ENCODE measurements around the gene DTL. TPM values are rescaled to one million over a fixed set of nuclear protein-coding genes. Genes with fewer than 3 reads are reported as not detected.

The DTL gene
- total RNA-seq, 6 experiments from 2014 or later: 13.3 to 21.7 (median 18.2) TPM

GRCh38 chr1:212004895-212005608 lies 30.5 kb upstream of the DTL start:
- Mint-ChIP-seq H3K9me3 (no peaks in the 10 kb centered on the region), H3K4me3 (no peak overlapping the region), H3K36me3 (ENCODE audit: low read depth) (peaks cover 19% of the 10 kb centered on the region), H3K4me1 (ENCODE audit: low read depth) (peaks cover 10% of the 10 kb centered on the region), H3K27ac (no peak overlapping the region), H3K27me3 (ENCODE audit: insufficient read depth) (no peaks in the 10 kb centered on the region)
- no peak for DNase-seq
- TF ChIP-seq CTCF (IDR thresholded peaks at IDR 0.05): no peak

- H3K4me3 Mint-ChIP-seq: no peak overlapping the region
- no peaks in the 10 kb centered on the region for H3K9me3 Mint-ChIP-seq
- H3K4me1 Mint-ChIP-seq (ENCODE audit: low read depth): peaks cover 10% of the 10 kb centered on the region
- H3K27ac Mint-ChIP-seq: no peak overlapping the region
- no peak for TF ChIP-seq CTCF (IDR thresholded peaks at IDR 0.05)
- H3K27me3 Mint-ChIP-seq (ENCODE audit: insufficient read depth): no peaks in the 10 kb centered on the region
- no peak for DNase-seq
- peaks cover 11% of the 10 kb centered on the region for H3K36me3 Mint-ChIP-seq (ENCODE audit: low read depth)
Measured at GRCh38 chr1:212007178-212007577, 28.4 kb upstream of the DTL start.

- H3K4me1 Mint-ChIP-seq (ENCODE audit: low read depth): peaks cover 10% of the 10 kb centered on the region
- no peaks in the 10 kb centered on the region for H3K9me3 Mint-ChIP-seq
- peaks cover 4% of the 10 kb centered on the region; the same call in 1 of the 2 replicates for H3K36me3 Mint-ChIP-seq (ENCODE audit: low read depth)
- no peak for TF ChIP-seq CTCF (IDR thresholded peaks at IDR 0.05)
- no peak overlapping the region for H3K27ac Mint-ChIP-seq
- no peaks in the 10 kb centered on the region for H3K27me3 Mint-ChIP-seq (ENCODE audit: insufficient read depth)
- H3K4me3 Mint-ChIP-seq: no peak overlapping the region
- no peak for DNase-seq
Measured at GRCh38 chr1:212007886-212008285, 27.7 kb upstream of the DTL start.

- DNase-seq: no peak
- H3K4me1 Mint-ChIP-seq (ENCODE audit: low read depth): peaks cover 10% of the 10 kb centered on the region
- no peak overlapping the region for H3K4me3 Mint-ChIP-seq
- no peaks in the 10 kb centered on the region for H3K36me3 Mint-ChIP-seq (ENCODE audit: low read depth)
- TF ChIP-seq CTCF (IDR thresholded peaks at IDR 0.05): no peak
- H3K27ac Mint-ChIP-seq: no peak overlapping the region
- no peaks in the 10 kb centered on the region for H3K9me3 Mint-ChIP-seq
- H3K27me3 Mint-ChIP-seq (ENCODE audit: insufficient read depth): no peaks in the 10 kb centered on the region
Measured at GRCh38 chr1:212009561-212009960, 26.0 kb upstream of the DTL start.

- H3K4me3 Mint-ChIP-seq: no peak overlapping the region
- no peak overlapping the region for H3K27ac Mint-ChIP-seq
- H3K36me3 Mint-ChIP-seq (ENCODE audit: low read depth): no peaks in the 10 kb centered on the region
- no peaks in the 10 kb centered on the region for H3K27me3 Mint-ChIP-seq (ENCODE audit: insufficient read depth)
- TF ChIP-seq CTCF (IDR thresholded peaks at IDR 0.05): no peak
- DNase-seq: no peak
- H3K4me1 Mint-ChIP-seq (ENCODE audit: low read depth): peaks cover 7% of the 10 kb centered on the region
- no peaks in the 10 kb centered on the region for H3K9me3 Mint-ChIP-seq
Measured at GRCh38 chr1:212010004-212010403, 25.5 kb upstream of the DTL start.

All from HFFc6 (cell line).